NB4 (cell line): ENCODE measurements around the gene MAML2.

Source experiments
- DNase-seq: peaks from one replicate; pipeline ENCODE4 v3.0.0; 2010; ENCODE audit warnings: low read depth
- H3K4me3 ChIP-seq: one replicate; pipeline ENCODE4 v1.5.1; 2011; ENCODE audit warnings: mild to moderate bottlenecking, low read depth, low read length, moderate library complexity
- CTCF ChIP-seq: IDR thresholded peaks from one replicate; pipeline ENCODE4 v1.5.1; 2012; ENCODE audit warnings: low read depth, low read length
- MAX ChIP-seq: IDR thresholded peaks from 2 replicates; pipeline ENCODE4 v1.6.1; 2011; ENCODE audit warnings: low read depth, low read length
- MYC ChIP-seq: IDR thresholded peaks from 2 replicates; pipeline ENCODE4 v1.6.1; 2011; ENCODE audit warnings: low read depth, low read length
- POLR2A ChIP-seq: IDR thresholded peaks from 2 replicates; pipeline ENCODE4 v1.6.1; 2011; ENCODE audit warnings: mild to moderate bottlenecking; ENCODE audit not compliant: insufficient read length; ENCODE audit errors: extremely low read depth

The MAML2 gene

GRCh38 chr11:96038046-96038445 lies 304.9 kb downstream of the MAML2 start:
- DNase-seq: no peak
- no peak for TF ChIP-seq MAX
- no peak for TF ChIP-seq MYC
- TF ChIP-seq CTCF: no peak
- no peak overlapping the region for H3K4me3 ChIP-seq

- no peak for TF ChIP-seq POLR2A
- TF ChIP-seq CTCF: no peak
- TF ChIP-seq MAX: no peak
- TF ChIP-seq MYC: no peak
- no peak for DNase-seq
- no peak overlapping the region for H3K4me3 ChIP-seq
Observed at GRCh38 chr11:96037405-96037949, 305.5 kb downstream of the MAML2 start.

- no peak for DNase-seq
- H3K4me3 ChIP-seq: no peak overlapping the region
Observed at GRCh38 chr11:96036863-96037262, 306.1 kb downstream of the MAML2 start.

GRCh38 chr11:96035740-96036078 lies 307.3 kb downstream of the MAML2 start:
- no peak for TF ChIP-seq MAX
- no peak for TF ChIP-seq POLR2A
- TF ChIP-seq MYC: no peak
- no peak for TF ChIP-seq CTCF
- no peak for DNase-seq
- H3K4me3 ChIP-seq: no peak overlapping the region

More at GRCh38 chr11:96036863-96037262, 306.1 kb downstream of the MAML2 start:
- TF ChIP-seq POLR2A: no peak
- TF ChIP-seq MYC: no peak
- TF ChIP-seq MAX: no peak
- TF ChIP-seq CTCF: no peak

GRCh38 chr11:96035031-96035739 lies 307.8 kb downstream of the MAML2 start:
- no peak for DNase-seq
- TF ChIP-seq MAX (no peak), POLR2A (no peak), CTCF (no peak), MYC (no peak)
- H3K4me3 ChIP-seq: no peak overlapping the region
